Stimulated activated CD8-positive, alpha-beta memory T cell treated with anti-CD3 and anti-CD28 coated beads, Interleukin-15, amount 100 ng/mL, for 4 hours (primary cell): ENCODE data around the gene INPP5A.
"Not testable (repeated sequence)": the region's sequence is repeated elsewhere in the genome, so short reads cannot be mapped to it uniquely, and the experiment has no call there.

Experiments
- DNase-seq, 2 donors: peaks; one replicate each; pipeline ENCODE4 v3.0.0-alpha.2; 2020; ENCODE audit warnings: low read depth in 2 of 2

INPP5A gene

DNA sequence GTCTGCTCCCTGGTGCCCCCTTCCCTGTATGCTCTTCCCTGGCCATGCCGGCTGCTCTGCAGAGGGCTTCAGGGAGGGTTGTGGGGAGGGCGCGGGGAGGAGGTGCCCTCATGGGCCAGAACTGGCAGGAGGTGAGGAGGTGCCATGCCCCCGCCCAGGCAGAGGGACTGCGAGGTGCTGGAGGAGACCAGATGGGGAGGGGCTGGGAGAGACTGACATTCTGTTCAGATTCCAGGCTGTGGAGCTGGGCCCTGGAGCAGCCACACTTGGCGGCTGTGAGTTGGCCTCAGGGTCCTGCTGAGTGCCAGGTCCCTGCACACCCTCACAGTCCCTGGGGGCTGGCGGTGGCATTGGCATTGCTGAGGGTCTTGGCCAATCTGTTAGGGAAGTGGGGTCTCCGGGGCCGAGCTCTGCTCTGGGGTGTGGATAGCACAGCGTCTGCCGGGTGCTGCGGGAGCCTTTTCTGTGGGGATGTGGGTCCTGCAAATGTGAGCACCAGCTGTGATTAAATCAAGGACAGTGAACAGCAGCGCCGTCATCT lies 25.4 kb downstream of the INPP5A start:
- no peak for DNase-seq

DNA sequence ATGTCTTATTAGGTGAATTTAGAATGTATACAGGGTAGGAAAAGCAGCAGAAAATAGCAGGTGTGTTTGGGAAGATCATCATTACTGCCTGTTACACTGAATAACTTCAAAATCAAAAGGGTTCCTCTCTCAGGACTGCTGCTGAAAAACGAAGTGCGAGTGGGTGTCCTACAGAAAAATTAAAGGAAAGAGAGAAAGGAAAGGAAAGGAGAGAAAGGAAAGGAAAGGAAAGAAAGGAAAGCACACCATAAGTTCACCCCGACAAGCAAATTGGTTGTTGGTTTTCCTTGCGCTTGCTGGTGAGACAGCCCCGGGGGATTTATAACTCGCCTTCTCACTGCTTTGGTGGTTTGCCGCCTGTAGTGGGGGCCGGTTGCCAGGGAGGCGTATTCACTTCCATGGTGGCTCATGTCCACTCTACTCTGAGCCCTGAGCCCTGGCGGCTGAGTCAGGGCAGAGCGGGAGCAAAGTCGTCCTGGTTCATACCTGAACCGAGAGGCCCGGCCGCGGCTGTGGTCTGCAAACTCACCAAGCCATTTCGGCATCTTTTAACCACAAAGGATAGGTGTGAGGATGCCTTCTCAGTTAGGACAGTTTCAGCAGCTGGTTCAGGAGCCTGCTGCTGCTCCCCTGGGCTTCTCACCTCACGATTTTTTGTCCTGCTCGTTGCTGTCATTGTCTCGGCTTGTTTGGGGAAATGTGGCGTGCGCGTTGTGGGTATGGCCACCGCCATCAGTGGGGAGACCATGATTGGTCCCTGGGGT lies 26.1 kb downstream of the INPP5A start:
- no peak for DNase-seq

DNA sequence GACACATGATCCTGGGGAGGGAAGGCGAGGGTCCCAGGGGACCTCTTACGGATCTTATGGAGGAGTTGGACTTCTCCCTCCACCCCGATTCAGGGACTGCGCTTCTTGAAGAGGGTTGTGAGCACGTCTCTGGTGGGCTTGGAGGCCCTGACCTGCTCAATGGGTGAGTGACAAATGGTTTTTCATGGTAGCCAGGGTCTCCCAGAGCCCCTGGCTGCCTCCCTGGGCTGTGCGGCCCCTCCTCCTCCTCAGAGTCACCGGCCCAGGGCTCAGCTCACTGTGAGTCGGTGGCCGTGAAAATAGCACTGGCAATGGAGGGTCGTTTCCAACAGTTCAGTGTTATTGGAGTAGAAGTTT lies 26.6 kb downstream of the INPP5A start:
- no peak for DNase-seq

DNA sequence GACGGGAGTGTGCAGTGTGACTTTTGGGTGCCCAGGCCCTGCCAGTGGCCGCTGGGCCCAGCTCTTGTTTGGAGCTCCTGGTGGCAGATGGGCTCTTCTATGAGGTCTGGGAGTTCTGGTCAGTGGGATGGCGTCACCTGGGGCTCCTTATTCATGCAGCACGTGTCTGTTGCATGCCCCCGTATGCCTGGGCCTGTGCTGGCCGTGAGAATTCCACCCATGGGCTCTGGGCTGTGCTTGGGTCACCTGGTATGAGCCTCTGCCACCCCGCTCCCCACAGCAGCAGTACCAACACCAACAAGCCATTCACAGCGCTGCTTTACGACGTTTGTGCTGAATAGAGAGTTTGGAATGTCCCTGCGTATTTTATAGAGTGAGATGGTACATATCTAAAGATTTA lies 27.1 kb downstream of the INPP5A start:
- DNase-seq, result no peak

DNA sequence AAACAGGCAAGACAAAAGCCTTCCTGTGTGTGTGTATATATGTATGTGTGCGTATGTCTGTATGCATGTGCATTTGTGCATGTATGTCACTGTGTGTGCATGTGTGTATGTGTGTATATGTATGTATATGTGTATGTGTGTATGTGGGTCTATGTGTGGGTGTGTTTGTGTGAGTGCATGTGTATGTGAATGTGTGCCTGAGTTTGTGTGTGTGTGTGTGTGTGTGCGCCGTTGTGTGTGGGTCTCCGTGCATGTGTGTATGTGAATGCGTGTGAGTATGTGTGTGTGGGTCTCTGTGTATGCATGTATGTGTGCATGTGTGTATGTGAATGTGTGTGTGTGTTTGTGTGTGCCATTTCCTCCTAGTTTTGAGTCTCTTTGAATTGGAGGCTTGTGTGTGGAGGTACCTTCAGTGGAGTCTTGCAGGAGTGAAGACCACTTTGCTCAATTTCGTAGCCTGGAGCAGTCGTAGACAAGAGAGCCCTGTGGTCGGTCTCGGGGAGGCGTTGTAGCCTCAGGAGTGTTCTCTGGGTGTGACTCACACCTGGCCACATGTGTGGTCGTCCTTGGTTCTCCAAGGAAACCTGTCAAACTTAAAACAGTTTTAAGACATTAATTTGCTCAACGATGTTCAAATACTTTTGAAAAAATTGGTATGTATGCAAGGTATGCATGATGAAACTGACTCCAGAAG lies 28.1 kb downstream of the INPP5A start:
- no peak for DNase-seq

DNA sequence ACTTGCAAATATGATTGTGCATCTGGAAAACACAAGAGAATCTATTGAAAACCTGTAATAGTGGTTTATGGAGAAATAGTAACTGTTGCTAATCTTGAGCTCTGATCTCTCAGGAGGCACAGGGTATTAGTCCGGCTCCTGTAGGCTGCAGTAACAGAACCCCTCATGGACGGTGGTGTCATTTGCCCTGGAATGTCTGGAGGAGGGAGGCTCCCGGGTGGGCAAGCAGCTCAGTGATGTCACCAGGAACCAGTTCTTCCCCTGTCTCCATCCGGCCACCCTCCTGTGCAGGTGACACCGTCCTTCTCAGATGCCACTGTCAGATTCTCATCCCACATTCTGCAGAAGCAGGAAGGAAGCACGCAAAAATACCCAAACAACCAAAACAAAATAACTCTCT lies 29.3 kb downstream of the INPP5A start:
- DNase-seq, result no peak

DNA sequence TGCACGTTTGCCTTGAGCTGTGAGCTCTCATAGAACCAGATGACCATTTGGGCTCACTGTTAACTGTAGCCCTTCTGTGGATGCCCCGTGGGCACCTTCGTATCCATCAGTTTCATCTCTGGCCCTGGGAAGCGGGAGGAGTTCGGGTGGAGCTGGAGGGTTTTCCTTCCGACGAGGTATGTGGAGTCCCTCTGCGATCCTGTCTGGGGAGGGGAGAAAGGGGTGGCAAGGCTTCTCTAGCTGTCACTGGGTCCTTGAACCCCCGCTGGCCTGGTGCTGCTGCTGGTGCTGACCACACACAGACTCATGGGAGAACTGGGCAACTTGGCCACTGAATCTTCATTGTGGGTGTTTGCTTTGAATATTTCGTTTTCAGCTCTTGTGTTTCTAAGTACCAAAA lies 32.7 kb downstream of the INPP5A start:
- DNase-seq, result no peak

DNA sequence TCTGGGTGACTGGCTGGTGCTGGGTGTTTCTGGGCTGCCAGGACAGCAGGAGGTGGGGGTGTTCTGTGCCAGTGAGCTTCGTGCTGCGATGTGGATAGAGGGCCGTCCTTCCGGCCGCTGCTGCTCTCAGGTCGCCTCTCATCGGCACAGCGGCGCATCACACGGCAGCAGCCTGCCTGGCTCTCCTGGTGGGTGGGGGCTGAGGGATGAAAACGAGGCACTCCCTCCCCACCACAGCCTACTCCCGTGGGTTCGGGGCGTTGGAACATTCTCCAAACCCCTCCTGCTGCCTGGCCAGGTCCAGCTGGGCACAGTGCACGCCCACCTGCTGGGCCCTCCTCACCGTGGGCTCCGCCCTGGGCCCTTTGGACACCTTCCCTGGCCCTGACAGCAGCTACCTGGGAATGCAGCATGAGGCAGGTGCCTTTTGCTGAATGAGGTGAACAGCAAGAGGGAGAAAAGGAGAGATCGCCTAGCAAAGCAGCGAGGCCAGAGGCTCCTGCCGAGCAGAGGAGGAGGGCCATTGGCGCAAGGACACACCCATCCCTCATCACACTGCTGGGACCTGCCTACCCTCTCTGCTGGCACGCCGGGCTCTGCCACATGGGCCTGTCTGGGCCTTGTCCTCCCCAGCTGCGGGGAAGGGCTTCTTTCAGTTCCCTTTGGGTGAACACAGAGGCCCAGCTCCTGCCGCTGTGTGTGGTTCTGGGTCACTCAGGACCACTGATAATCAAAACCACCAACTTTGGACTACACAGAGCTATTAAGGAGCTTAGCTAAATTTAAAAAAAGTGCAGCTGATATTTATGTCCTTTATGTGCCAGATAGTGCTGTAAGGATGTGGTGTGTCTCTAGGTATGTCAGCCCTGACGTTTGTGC lies 33.4 kb downstream of the INPP5A start:
- DNase-seq, result no peak

DNA sequence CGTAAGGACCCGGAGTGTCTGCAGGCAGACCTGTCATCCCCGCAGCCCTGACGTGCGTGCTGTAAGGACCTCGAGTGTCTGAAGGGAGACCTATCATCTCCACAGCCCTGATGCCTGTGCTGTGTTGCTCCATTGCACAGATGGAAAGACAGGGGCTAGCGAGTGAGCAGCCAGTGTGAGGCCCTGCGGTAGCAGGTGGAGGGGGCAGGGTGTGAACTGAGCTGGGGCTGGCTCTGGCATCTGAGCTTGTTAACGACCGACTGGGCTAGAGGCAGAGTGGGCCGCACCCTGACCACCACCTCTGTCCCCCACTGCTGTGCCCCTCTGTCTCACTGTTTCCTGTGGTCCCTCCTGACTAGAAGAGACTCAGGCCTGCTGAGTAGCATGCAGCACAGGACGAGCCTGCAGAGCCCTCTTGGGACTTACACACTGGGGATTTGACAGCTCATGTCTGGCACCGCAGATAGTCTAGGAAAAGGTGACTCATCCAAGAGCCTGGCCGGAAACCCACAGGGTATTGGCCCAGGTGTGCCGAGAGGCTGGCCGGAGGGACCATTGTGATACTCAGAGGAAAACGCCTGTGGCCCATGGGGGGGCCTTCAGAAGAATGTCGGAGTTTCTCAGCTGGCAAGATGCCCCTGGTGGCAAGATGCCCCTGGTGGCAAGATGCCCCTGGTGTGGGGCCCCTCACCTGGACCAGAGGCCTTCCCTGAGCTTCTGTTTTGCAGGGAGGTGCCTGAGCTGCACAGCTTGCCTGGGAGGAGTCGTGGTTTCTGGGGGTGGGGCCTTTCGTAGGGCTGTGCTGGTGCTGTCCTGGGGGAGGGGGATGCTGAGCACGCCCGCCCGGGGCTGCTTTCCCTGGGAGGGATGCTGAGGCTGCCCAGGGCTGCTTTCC lies 34.3 kb downstream of the INPP5A start:
- peak in 1 of 2 donors; percentile 35 for DNase-seq

DNA sequence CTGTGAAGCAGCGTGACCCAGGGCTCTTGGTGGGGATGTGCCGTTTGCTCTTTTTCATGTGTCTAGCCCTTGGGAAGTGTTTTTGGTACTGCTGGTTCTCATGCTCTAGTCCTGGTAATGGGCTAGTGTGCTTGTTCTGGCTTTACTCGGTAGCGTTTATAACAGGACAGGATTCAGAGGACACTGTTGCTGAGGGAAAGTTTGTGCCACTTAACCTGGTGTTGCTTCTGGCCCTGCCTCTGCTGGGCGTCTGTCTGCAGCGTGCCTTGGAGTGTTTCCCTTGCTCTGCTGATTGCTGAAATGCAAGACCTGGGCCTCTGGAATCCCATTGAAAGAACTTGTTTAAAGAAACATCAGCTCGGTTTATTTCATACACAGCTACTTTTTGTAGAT lies 35.0 kb downstream of the INPP5A start:
- DNase-seq, result no peak

DNA sequence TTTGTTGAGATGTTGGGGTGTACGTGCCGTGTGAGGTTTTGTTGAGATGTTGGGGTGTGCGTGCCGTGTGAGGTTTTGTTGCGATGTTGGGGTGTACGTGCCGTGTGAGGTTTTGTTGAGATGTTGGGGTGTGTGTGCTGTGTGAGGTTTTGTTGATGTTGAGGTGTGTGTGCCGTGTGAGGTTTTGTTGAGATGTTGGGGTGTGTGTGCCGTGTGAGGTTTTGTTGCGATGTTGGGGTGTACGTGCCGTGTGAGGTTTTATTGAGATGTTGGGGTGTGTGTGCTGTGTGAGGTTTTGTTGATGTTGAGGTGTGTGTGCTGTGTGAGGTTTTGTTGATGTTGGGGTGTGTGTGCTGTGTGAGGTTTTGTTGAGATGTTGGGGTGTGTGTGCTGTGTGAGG lies 35.4 kb downstream of the INPP5A start:
- not testable (repeated sequence) for DNase-seq

DNA sequence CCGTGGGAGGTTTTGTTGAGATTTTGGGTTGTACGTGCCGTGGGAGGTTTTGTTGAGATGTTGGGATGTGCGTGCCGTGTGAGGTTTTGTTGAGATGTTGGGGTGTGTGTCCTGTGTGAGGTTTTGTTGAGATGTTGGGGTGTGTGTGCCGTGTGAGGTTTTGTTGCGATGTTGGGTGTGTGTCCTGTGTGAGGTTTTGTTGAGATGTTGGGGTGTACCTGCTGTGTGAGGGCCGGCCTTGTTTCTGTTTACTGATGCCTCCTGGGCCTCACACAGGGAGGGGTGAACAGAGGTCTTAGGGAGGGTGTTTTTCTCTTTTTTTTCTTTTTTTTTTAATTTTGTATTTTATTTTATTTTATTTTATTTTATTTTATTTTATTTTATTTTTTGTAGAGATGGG lies 36.7 kb downstream of the INPP5A start:
- DNase-seq, result no peak

DNA sequence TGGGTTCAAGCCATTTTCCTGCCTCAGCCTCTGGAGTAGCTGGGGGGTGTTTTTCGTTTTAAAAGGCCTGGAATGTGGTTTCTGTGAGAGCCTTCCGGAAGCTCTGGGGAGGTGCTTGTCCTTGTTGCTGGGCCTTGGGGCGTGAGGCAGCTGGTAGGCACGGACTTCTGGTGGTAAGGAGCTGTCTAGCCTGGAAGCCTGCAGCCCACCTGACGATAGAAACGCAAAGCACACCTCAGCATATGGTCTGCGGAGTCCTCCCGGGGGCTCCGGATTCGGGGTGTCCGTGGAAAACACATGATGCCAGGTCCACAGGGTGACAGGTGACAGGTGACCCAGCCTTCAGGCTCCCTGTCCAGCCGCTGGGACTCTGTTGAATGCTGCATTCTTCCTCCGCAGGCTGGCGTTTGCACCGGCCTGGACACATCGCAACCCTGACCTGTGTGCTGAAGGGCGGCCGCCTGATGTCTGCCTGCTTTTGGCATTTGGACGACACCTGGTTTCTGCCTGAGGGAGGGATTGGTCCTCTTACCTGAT lies 37.3 kb downstream of the INPP5A start:
- no peak for DNase-seq

DNA sequence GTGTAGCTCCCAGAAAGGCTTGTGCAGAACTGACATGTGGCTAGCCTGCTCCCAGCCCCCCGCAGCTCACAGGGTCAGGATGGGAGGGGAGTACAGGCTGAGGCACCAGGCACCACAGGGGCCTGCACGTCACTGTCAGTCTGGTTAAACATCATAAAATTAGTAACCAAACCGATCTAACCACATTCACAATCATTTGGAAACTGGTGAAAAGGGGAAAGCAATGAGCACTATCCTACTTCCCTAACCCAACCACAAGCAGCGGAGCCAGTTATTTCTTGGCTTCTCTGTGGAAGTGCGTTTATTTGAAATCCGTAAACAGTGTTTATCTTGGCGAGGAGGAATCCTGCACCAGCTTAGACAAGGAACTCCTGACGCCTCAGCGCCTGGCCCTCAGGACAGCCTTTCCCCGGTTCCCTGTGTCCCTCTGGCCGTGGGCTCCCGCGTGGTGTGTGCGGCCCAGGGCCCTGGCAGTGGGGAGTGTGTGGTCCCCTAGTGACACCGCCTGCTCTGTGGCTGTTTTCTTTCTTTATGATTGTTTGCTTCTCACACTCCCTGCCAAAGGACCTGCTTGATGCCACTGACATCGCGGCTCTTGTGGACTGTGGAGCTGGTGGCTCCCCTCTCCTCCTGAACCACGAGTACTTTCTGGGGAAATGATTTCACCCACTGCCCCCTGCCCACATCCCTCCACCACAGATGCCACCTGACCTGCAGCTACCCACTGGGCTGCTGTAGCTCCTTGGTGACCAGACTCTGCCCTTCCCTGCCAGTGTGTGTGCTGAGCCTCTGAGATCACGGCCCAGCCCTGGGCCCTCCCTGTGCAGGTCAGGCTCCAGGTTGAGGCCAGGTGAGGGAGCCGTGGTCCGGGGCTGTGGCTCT lies 38.0 kb downstream of the INPP5A start:
- no peak for DNase-seq

DNA sequence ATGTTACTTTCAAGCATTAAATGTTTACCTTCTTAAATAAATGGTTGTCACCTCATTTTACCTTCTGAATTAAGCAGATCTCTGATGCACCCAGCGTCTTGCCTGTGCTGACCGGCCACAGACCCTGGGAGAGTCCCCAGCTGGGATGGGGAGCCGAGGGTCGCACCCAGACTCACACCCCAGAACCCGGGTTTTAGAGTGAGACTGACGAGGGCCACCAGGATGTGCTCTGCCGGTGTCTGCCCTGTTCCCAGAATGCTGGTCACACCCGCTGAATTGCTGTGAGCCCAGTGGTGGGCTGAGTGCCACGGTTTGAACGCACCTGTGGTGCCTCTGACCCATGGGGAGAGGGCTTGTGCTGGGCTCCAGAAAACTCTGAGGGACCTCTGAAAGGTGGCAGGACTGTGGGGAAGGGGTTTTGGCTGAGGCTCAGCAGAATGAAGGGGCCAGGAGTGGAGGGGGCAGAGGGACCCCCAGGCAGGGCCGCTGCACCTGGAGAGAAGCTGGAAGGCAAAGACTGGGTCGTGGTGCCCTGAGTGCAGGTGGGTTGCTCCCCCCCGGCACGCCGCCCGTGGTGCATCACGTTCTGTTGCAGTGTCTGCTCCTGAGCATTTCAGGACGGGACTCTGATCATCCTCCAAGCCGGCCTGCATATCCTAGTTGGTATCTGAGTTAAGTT lies 39.2 kb downstream of the INPP5A start:
- DNase-seq, result no peak

DNA sequence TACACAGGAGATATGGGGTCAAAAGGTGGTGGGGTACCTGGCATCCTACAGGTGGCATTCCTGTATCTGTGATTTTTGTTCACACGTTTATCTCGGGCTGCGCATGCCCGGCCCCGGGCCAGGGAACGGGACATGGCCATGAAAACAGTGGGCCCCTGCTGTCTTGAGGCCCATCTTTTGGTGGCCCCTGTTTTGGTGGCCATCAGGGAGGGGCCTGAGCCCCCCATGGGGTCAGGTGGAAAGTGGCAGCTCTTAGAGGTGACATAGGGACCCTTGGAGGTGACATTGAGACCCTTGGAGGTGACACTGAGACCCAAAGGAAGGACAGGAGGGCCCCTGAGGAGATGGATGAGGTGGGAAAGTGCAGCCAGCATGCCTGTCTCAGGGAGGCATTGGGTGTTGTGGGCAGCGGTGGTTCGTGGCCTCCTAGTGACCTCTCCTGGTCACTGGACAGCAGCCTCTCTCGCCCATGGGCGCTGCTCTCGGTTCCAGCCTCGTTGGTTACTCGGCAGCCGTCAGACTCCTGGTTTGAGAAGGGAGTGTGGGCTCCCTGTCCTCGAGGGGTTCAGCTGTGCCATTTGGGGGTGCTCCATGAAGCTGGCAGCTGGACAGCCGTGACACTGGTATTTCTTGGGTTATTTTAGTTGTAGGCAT lies 39.9 kb downstream of the INPP5A start:
- no peak for DNase-seq

DNA sequence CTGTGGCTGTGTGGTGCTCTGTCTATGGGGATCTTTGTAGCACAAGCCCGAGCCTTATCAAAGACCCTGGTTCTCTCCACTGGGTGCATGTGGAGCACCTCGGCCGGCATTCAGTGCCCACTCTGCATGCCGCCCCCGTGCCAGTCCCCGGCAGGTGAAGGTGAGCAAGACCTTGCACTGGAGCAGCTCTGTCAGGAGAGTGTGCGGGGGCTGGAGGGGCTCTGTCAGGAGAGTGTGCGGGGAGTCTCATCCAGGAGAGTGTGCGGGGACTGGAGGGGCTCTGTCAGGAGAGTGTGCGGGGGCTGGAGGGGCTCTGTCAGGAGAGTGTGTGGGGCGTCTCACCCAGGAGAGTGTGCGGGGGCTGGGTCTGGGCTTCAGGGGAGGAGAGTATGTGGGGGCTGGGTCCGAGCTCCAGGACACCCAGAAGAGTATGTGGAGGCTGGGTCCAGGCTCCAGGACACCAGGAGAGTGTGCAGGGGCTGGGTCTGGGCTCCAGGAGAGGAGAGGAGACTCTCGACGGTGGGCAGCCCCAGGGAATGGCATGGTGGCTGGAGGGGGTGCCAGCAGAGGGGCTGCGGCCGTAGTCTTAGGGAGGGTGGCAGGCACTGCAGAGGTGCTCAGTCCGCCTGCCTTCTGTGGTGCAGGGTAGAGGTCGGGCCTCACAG lies 40.8 kb downstream of the INPP5A start:
- DNase-seq, result no peak
